Measurements from ENCODE around the gene SPAM1.
"Not testable (repeated sequence)": the region's sequence is repeated elsewhere in the genome, so short reads cannot be mapped to it uniquely, and the experiment has no call there.

SPAM1 gene

DNA sequence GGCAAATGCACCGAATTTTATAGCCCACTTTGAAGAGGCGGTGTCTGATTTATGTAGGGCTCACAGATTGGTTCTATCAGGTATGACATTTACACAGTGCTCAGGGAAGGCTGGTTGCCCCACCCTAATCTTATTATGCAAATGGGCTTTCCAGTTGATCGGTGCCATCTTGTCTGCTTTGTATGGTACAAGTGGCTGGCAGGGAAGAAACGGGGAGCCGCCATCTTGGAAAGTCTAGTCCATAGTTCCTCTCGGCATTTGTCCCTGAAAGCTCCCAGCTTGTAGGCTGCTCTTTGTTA, 71.2 kb downstream of the SPAM1 start:
- TF ChIP-seq, protein P1, sequence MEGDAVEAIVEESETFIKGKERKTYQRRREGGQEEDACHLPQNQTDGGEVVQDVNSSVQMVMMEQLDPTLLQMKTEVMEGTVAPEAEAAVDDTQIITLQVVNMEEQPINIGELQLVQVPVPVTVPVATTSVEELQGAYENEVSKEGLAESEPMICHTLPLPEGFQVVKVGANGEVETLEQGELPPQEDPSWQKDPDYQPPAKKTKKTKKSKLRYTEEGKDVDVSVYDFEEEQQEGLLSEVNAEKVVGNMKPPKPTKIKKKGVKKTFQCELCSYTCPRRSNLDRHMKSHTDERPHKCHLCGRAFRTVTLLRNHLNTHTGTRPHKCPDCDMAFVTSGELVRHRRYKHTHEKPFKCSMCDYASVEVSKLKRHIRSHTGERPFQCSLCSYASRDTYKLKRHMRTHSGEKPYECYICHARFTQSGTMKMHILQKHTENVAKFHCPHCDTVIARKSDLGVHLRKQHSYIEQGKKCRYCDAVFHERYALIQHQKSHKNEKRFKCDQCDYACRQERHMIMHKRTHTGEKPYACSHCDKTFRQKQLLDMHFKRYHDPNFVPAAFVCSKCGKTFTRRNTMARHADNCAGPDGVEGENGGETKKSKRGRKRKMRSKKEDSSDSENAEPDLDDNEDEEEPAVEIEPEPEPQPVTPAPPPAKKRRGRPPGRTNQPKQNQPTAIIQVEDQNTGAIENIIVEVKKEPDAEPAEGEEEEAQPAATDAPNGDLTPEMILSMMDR (IDR thresholded peaks at IDR 0.05; ENCODE audit: low read depth, low read length): no peak
- H3K36me3 ChIP-seq: no peaks in the 10 kb centered on the region
- no peaks in the 10 kb centered on the region for H3K27me3 ChIP-seq
- no peaks in the 10 kb centered on the region for H3K9me3 ChIP-seq
- no peak overlapping the region for H3K4me3 ChIP-seq (ENCODE audit: low read depth, low read length)
- no peak for DNase-seq
- no peaks in the 10 kb centered on the region for H3K4me1 ChIP-seq

DNA sequence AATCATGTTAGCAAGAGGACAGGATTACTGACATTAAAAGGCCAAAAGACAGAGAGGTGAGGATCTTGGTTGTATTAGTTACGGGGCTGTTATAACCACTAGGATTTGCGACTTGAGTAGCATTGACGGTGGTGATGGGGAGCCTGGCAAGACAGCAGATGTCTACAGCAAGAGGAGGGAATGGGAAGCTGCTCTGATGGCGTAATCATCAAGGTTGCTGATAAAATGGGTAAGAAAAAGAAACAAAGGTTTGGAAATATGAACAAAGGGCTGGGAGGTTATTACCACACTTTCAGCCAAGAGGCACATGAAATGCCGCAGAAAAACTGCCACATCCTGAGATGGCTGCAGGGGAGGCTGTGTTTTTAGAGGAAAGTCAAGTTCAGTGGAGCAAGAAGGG, 73.9 kb downstream of the SPAM1 start:
- H3K4me1 ChIP-seq: no peaks in the 10 kb centered on the region
- H3K27me3 ChIP-seq: no peaks in the 10 kb centered on the region
- H3K4me3 ChIP-seq (ENCODE audit: low read depth, low read length): no peak overlapping the region
- DNase-seq: no peak
- TF ChIP-seq, protein P1 (IDR thresholded peaks at IDR 0.05; ENCODE audit: low read depth, low read length): no peak
- H3K36me3 ChIP-seq: no peaks in the 10 kb centered on the region
- H3K9me3 ChIP-seq: no peaks in the 10 kb centered on the region

GRCh38 chr7:123999703-124000102, 74.7 kb downstream of the SPAM1 start:
- no peak overlapping the region for H3K4me3 ChIP-seq (ENCODE audit: low read depth, low read length)
- no peaks in the 10 kb centered on the region for H3K4me1 ChIP-seq
- DNase-seq: no peak
- TF ChIP-seq, protein P1 (IDR thresholded peaks at IDR 0.05; ENCODE audit: low read depth, low read length): no peak
- H3K27me3 ChIP-seq: no peaks in the 10 kb centered on the region
- H3K36me3 ChIP-seq: no peaks in the 10 kb centered on the region
- no peaks in the 10 kb centered on the region for H3K9me3 ChIP-seq

- H3K9me3 ChIP-seq; H3K27me3 ChIP-seq; H3K36me3 ChIP-seq; H3K4me3 ChIP-seq (ENCODE audit: low read depth, low read length); H3K4me1 ChIP-seq; DNase-seq: not testable (repeated sequence)
These were observed 83.3 kb downstream of the SPAM1 start for GRCh38 chr7:124008296-124008695.

DNA sequence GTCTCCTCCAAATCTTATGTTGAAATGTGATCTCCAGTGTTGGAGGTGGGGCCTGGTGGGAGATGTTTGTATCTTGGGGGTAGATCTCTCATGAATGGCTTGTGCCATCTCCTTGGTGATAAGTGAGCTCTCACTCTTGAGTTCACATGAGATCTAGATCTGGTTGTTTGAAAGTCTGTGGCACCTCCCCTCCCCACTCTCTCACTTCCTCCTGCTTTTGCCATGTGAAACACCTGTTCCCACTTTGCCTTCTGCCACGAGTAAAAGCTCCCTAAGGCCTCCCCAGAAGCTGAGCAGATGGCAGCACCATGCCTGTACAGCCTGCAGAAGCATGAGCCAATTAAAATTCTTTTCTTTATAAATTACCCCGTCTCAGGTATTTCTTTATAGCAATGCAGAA, 84.3 kb downstream of the SPAM1 start:
- no peaks in the 10 kb centered on the region for H3K4me1 ChIP-seq
- H3K36me3 ChIP-seq: no peaks in the 10 kb centered on the region
- DNase-seq: no peak
- TF ChIP-seq, protein P1 (IDR thresholded peaks at IDR 0.05; ENCODE audit: low read depth, low read length): no peak
- H3K4me3 ChIP-seq (ENCODE audit: low read depth, low read length): no peak overlapping the region
- H3K9me3 ChIP-seq: no peaks in the 10 kb centered on the region
- no peaks in the 10 kb centered on the region for H3K27me3 ChIP-seq

Data from BE2C (cell line).